Upper lobe of left lung (tissue), 4 donors: ENCODE measurements around the gene CDC42.

Experiments
- EP300 ChIP-seq, 4 donors: sonication (generic); formaldehyde crosslinking; IDR thresholded peaks; one replicate each; pipeline ENCODE4 v1.5.1; 2017; ENCODE audit warnings: antibody characterized with exemption in 4 of 4, control low read depth in 2 of 4
- POLR2A ChIP-seq, 4 donors: fragments of 450-650 bp; IDR thresholded peaks; one replicate each; pipeline ENCODE4 v1.5.1; 2016 to 2017; ENCODE audit warnings: antibody characterized with exemption in 4 of 4, mild to moderate bottlenecking in 2 of 4
- TF ChIP-seq, protein P1 (sequence below), 6 experiments: fragments of 450-650 bp in 4 of 6; fragments of 200-600 bp in 2 of 6; sonication (generic) in 2 of 6; IDR thresholded peaks; one replicate each; pipeline ENCODE4 v1.5.1; 2016 to 2019; ENCODE audit warnings: antibody characterized with exemption in 6 of 6

- TF ChIP-seq, protein P1, sequence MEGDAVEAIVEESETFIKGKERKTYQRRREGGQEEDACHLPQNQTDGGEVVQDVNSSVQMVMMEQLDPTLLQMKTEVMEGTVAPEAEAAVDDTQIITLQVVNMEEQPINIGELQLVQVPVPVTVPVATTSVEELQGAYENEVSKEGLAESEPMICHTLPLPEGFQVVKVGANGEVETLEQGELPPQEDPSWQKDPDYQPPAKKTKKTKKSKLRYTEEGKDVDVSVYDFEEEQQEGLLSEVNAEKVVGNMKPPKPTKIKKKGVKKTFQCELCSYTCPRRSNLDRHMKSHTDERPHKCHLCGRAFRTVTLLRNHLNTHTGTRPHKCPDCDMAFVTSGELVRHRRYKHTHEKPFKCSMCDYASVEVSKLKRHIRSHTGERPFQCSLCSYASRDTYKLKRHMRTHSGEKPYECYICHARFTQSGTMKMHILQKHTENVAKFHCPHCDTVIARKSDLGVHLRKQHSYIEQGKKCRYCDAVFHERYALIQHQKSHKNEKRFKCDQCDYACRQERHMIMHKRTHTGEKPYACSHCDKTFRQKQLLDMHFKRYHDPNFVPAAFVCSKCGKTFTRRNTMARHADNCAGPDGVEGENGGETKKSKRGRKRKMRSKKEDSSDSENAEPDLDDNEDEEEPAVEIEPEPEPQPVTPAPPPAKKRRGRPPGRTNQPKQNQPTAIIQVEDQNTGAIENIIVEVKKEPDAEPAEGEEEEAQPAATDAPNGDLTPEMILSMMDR (IDR thresholded peaks at IDR 0.05), result no peak
- TF ChIP-seq EP300 (IDR thresholded peaks at IDR 0.05), result no peak
- no peak for TF ChIP-seq POLR2A (IDR thresholded peaks at IDR 0.05)
Observed at GRCh38 chr1:22101995-22102394, 49.5 kb downstream of the CDC42 start.
